Right renal pelvis (tissue), 4 donors: ENCODE data around the gene CHCHD3. TPM values are rescaled to one million over a fixed set of nuclear protein-coding genes. Genes with fewer than 3 reads are reported as not detected.
A peak's percentile ranks its signal among the peaks of the same experiment; 100 is the strongest.
"Not testable (repeated sequence)": the region's sequence is repeated elsewhere in the genome, so short reads cannot be mapped to it uniquely, and the experiment has no call there.

ENCODE experiments used
- DNase-seq, 4 donors: peaks; one replicate each; pipeline ENCODE4 v3.0.0-alpha.2; 2013; ENCODE audit warnings: low read depth in 4 of 4, low spot score in 3 of 4, missing footprints in 1 of 4
- polyA plus RNA-seq, 4 donors: library from polyadenylated mRNA; unstranded; fragments of 120-200 nt; gene quantifications; one replicate each; pipeline ENCODE4 v1.2.1, GENCODE V29; 2013; ENCODE audit not compliant: insufficient read length in 4 of 4

The CHCHD3 gene
- polyA plus RNA-seq, 4 donors: 80.8 to 93.4 (median 87.9) TPM

- no peak for DNase-seq
Measured at GRCh38 chr7:133009426-133010252, 72.3 kb downstream of the CHCHD3 start.

GRCh38 chr7:133007961-133008360 is 73.9 kb downstream of the CHCHD3 start:
- no peak for DNase-seq

GRCh38 chr7:133003052-133003910 is 78.6 kb downstream of the CHCHD3 start:
- no peak for DNase-seq

- DNase-seq: no peak
Measured at GRCh38 chr7:133001727-133002126, 80.2 kb downstream of the CHCHD3 start.

- DNase-seq: no peak
Measured at GRCh38 chr7:132999845-133000244, 82.0 kb downstream of the CHCHD3 start.

GRCh38 chr7:132998763-132999162 is 83.1 kb downstream of the CHCHD3 start:
- no peak for DNase-seq

GRCh38 chr7:132997505-132997904 is 84.4 kb downstream of the CHCHD3 start:
- no peak for DNase-seq

GRCh38 chr7:132996581-132997242 is 85.2 kb downstream of the CHCHD3 start:
- DNase-seq: no peak

GRCh38 chr7:132993377-132994013 is 88.4 kb downstream of the CHCHD3 start:
- DNase-seq: no peak

GRCh38 chr7:132991615-132992587 is 90.0 kb downstream of the CHCHD3 start:
- no peak for DNase-seq

- DNase-seq: no peak
Measured at GRCh38 chr7:132988117-132988516, 93.8 kb downstream of the CHCHD3 start.

GRCh38 chr7:132980402-132980801 is 101.5 kb downstream of the CHCHD3 start:
- DNase-seq: peak in 2 of 4 donors; percentile 25 to 31

GRCh38 chr7:132979524-132979923 is 102.4 kb downstream of the CHCHD3 start:
- no peak for DNase-seq

- DNase-seq: no peak
Measured at GRCh38 chr7:132977234-132977633, 104.7 kb downstream of the CHCHD3 start.

GRCh38 chr7:132972745-132973144 is 109.1 kb downstream of the CHCHD3 start:
- DNase-seq: no peak

- no peak for DNase-seq
Measured at GRCh38 chr7:132970257-132970656, 111.6 kb downstream of the CHCHD3 start.

- DNase-seq: no peak
Measured at GRCh38 chr7:132969520-132969919, 112.4 kb downstream of the CHCHD3 start.

GRCh38 chr7:132967470-132967848 is 114.4 kb downstream of the CHCHD3 start:
- not testable (repeated sequence) for DNase-seq

- no peak for DNase-seq
Measured at GRCh38 chr7:132966754-132967469, 115.0 kb downstream of the CHCHD3 start.
